ENCODE results near the gene TM9SF3. TPM values are rescaled to one million over a fixed set of nuclear protein-coding genes. Genes with fewer than 3 reads are reported as not detected.

Gene TM9SF3
- total RNA-seq, 1 experiment from 2014 or later: 79.3 TPM

- ATAC-seq (no peak), DNase-seq (ENCODE audit: low read depth, low spot score) (no peak)
- ChIA-PET CTCF (interaction anchor here (1.5 kb wide), 1 partner anchor 25 kb away, joined by 6 read pairs; no protein-coding TSS in a partner anchor), POLR2A (no interaction called here), RAD21 (ENCODE audit: low non-redundant PET in 1 of 2, low total read pairs in 2 of 2, uncharacterized antibody in 2 of 2, unreplicated experiment in 2 of 2) (no interaction called here)
- H3K36me3 ChIP-seq (ENCODE audit: control insufficient read depth in 1 of 2, insufficient read depth in 2 of 2, low read length in 2 of 2): peaks cover 3 to 4% of the 10 kb centered on the region in 2 experiments; a peak in 1 of 4 replicates
- H3K27me3 ChIP-seq (ENCODE audit: insufficient read depth, low read length): no peaks in the 10 kb centered on the region
- no peak overlapping the region for H3K27ac ChIP-seq (ENCODE audit: low read depth, low read length)
- no peaks in the 10 kb centered on the region for H3K4me1 ChIP-seq (ENCODE audit: control insufficient read depth in 1 of 2, insufficient read depth in 2 of 2, low read length in 2 of 2)
- intact Hi-C loops (cut with micrococcal nuclease): no loop called here
- no peaks in the 10 kb centered on the region for H3K9me3 ChIP-seq (ENCODE audit: control insufficient read depth in 1 of 2, insufficient read depth in 1 of 2, low read depth in 1 of 2, low read length in 2 of 2)
- no peak for TF ChIP-seq ZFX (IDR thresholded peaks at IDR 0.05)
- no peak for TF ChIP-seq SP1 (IDR thresholded peaks at IDR 0.05; ENCODE audit: low read depth)
- no peak for TF ChIP-seq EZH2 (IDR thresholded peaks at IDR 0.05)
- no peak for TF ChIP-seq ELF1 (IDR thresholded peaks at IDR 0.05; ENCODE audit: borderline replicate concordance, low read depth)
- TF ChIP-seq REST (IDR thresholded peaks at IDR 0.05; ENCODE audit: low read depth): no peak
- TF ChIP-seq ATF3 (IDR thresholded peaks at IDR 0.05): no peak
- TF ChIP-seq TCF7L2 (IDR thresholded peaks at IDR 0.05; ENCODE audit: borderline replicate concordance, extremely low read depth, insufficient read depth, insufficient read length): no peak
- TF ChIP-seq ZNF274 (IDR thresholded peaks at IDR 0.05; ENCODE audit: low read depth, low read length): no peak
- TF ChIP-seq MAX (IDR thresholded peaks at IDR 0.05): no peak
- TF ChIP-seq POLR2A (IDR thresholded peaks at IDR 0.05; ENCODE audit: borderline replicate concordance, extremely low read depth, insufficient read depth, insufficient read length): no peak
- no peak for TF ChIP-seq RAD21 (IDR thresholded peaks at IDR 0.05; ENCODE audit: low read depth)
- TF ChIP-seq POLR2AphosphoS5 (IDR thresholded peaks at IDR 0.05; ENCODE audit: low read depth, low read length): no peak
- TF ChIP-seq YY1 (IDR thresholded peaks at IDR 0.05; ENCODE audit: extremely low read depth, insufficient replicate concordance, low read depth, low read length): no peak
- TF ChIP-seq SRF (IDR thresholded peaks at IDR 0.05; ENCODE audit: low read depth): no peak
- TF ChIP-seq SIN3A (IDR thresholded peaks at IDR 0.05; ENCODE audit: low read depth): no peak
- TF ChIP-seq ZBTB33 (IDR thresholded peaks at IDR 0.05; ENCODE audit: extremely low read depth, insufficient replicate concordance, low read length): no peak
- H3K9ac ChIP-seq (ENCODE audit: low read length): no peak overlapping the region
- no TSS peak for BruUV-seq (replicated peaks)
- H4K20me1 ChIP-seq (ENCODE audit: insufficient read depth): peaks cover 27% of the 10 kb centered on the region; the same call in 1 of the 2 replicates
- no peaks in the 10 kb centered on the region for H3K9me2 ChIP-seq (ENCODE audit: insufficient read depth)
- no peak overlapping the region for H3K4me3 ChIP-seq (replicated peaks in 1 of 2; ENCODE audit: low read depth in 1 of 2, low read length in 2 of 2)
- no peak overlapping the region for H2AFZ ChIP-seq (ENCODE audit: low read depth, low read length, poor library complexity, severe bottlenecking)
- H3K4me2 ChIP-seq (ENCODE audit: low read length): no peak overlapping the region
- peaks cover 66% of the 10 kb centered on the region for H3K79me2 ChIP-seq (ENCODE audit: insufficient read depth, low read length)
Observed at GRCh38 chr10:96536129-96536528, 50.7 kb downstream of the TM9SF3 start.

Measured in HCT116 (cell line).